ENCODE results near the gene CRACR2B. TPM values are rescaled to one million over a fixed set of nuclear protein-coding genes. Genes with fewer than 3 reads are reported as not detected.

CRACR2B gene
- total RNA-seq, 1 experiment from 2014 or later: 11.8 TPM

DNA sequence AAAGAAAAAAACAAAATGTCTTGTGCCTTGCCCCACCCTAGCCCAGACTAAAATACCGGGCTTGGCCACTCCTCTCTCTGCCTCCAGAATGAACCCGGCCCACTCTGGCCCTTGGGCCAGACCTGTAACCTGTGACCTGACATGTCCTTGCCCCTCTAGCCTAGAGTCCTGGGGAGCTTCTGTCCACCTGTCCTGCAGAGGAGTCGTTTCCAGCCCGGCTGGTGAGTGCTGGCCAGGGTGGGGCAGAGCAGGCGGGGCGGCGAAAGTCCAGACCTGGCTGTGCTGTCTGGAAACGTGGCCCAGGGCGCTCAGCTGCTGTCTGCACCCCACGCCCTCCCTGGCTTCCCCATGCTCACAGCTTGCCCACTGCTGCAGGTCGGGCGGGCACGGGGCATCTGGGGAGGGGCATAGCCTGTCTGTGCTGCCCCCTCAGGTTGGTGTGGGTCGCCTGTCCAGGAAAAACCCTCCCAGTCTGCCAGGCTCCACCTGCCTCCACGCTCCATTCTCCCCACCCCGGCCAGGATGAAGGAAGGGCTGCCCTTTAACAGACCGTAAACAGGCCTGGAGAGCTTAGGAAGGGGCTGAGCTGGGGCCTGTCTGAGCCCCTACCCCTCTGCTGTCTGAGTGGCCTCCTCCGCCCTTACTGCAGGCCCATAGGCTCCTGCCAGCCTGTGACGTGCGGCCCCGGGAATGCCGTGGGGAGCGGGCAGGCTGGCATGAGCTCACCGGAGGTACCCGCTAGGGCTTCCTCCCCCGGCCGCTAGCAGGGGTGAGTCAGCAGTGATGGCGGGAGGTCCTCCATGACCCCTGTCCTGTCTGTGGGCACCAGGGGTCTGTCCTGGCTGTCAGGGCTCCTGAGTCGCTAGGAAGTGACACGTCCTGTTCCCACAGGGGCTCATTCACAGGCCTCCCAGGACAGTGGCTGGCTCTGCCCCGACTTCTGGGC lies 6.9 kb downstream of the CRACR2B start:
- POLR2A ChIA-PET: interaction anchor here (0.6 to 2.2 kb wide), 10 partner anchors 9 to 259 kb away, joined by 3 to 26 read pairs (median 4); partner anchors contain the start of genes PIDD1 and RPLP2
- H3K9me2 ChIP-seq (ENCODE audit: insufficient read depth): no peaks in the 10 kb centered on the region
- CTCF ChIA-PET: interaction anchor here (1.1 kb wide), 2 partner anchors 9 to 22 kb away, joined by 3 to 5 read pairs; no protein-coding TSS in a partner anchor
- H3K27me3 ChIP-seq (ENCODE audit: insufficient read depth, low read length): no peaks in the 10 kb centered on the region
- no peak overlapping the region for H2AFZ ChIP-seq (ENCODE audit: low read depth, low read length, poor library complexity, severe bottlenecking)
- peak overlapping the region; percentile 96 for H3K27ac ChIP-seq (ENCODE audit: low read depth, low read length)
- peaks cover 3 to 29% of the 10 kb centered on the region in 2 experiments; a peak in 2 of 4 replicates for H3K36me3 ChIP-seq (ENCODE audit: control insufficient read depth in 1 of 2, insufficient read depth in 2 of 2, low read length in 2 of 2)
- H3K4me3 ChIP-seq (replicated peaks in 1 of 2; ENCODE audit: low read depth in 1 of 2, low read length in 2 of 2): peak overlapping the region; percentile 82 to 90
- TF ChIP-seq ZFX (IDR thresholded peaks at IDR 0.05) (peak; percentile 14; the same call in 1 of the 2 replicates), POLR2AphosphoS5 (IDR thresholded peaks at IDR 0.05; ENCODE audit: low read depth, low read length) (peak; percentile 72; the same call in 1 of the 2 replicates), EZH2phosphoT487 (IDR thresholded peaks at IDR 0.05; ENCODE audit: borderline replicate concordance) (no peak), YY1 (IDR thresholded peaks at IDR 0.05; ENCODE audit: extremely low read depth, insufficient replicate concordance, low read depth, low read length) (peak; percentile 73)
- TF ChIP-seq, protein P1, sequence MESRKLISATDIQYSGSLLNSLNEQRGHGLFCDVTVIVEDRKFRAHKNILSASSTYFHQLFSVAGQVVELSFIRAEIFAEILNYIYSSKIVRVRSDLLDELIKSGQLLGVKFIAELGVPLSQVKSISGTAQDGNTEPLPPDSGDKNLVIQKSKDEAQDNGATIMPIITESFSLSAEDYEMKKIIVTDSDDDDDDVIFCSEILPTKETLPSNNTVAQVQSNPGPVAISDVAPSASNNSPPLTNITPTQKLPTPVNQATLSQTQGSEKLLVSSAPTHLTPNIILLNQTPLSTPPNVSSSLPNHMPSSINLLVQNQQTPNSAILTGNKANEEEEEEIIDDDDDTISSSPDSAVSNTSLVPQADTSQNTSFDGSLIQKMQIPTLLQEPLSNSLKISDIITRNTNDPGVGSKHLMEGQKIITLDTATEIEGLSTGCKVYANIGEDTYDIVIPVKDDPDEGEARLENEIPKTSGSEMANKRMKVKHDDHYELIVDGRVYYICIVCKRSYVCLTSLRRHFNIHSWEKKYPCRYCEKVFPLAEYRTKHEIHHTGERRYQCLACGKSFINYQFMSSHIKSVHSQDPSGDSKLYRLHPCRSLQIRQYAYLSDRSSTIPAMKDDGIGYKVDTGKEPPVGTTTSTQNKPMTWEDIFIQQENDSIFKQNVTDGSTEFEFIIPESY (IDR thresholded peaks at IDR 0.05; ENCODE audit: extremely low read depth, insufficient replicate concordance, low read length): peak; percentile 40
- peak overlapping the region; percentile 96 for H3K4me2 ChIP-seq (ENCODE audit: low read length)
- H3K4me1 ChIP-seq (ENCODE audit: control insufficient read depth in 1 of 2, insufficient read depth in 2 of 2, low read length in 2 of 2): peaks cover 35 to 72% of the 10 kb centered on the region in 2 experiments
- peak; percentile 63 for ATAC-seq
- no peaks in the 10 kb centered on the region for H3K9me3 ChIP-seq (ENCODE audit: control insufficient read depth in 1 of 2, insufficient read depth in 1 of 2, low read depth in 1 of 2, low read length in 2 of 2)
- H4K20me1 ChIP-seq (ENCODE audit: insufficient read depth): peaks cover 11% of the 10 kb centered on the region; the same call in 1 of the 2 replicates
- peak; percentile 72 for DNase-seq (ENCODE audit: low read depth, low spot score)
- BruUV-seq (replicated peaks): TSS peak; percentile 70
- RAD21 ChIA-PET (ENCODE audit: low non-redundant PET in 1 of 2, low total read pairs in 2 of 2, uncharacterized antibody in 2 of 2, unreplicated experiment in 2 of 2): interaction anchor here (0.9 to 1.1 kb wide), 2 partner anchors 9 kb away, joined by 3 read pairs; no protein-coding TSS in a partner anchor
- H3K79me2 ChIP-seq (ENCODE audit: insufficient read depth, low read length): peaks cover 64% of the 10 kb centered on the region
- intact Hi-C loops (cut with micrococcal nuclease): no loop called here
- peak overlapping the region; percentile 93 for H3K9ac ChIP-seq (ENCODE audit: low read length)

Measured in HCT116 (cell line).